Loucy (cell line): Measurements from ENCODE around the gene LAPTM5.

Experiments used
- H2AFZ ChIP-seq: fragments of 200-600 bp; sonication (generic); 2 replicates; pipeline ENCODE4 v1.6.0; 2016; ENCODE audit warnings: antibody characterized with exemption, mild to moderate bottlenecking, low read length, moderate library complexity
- H3F3A ChIP-seq: fragments of 200-600 bp; 2 replicates; pipeline ENCODE4 v1.6.0; 2016; ENCODE audit warnings: antibody characterized with exemption, low read depth, mild to moderate bottlenecking
- H3K27me3 ChIP-seq: fragments of 200-600 bp; sonication (generic); 2 replicates; pipeline ENCODE4 v1.6.1; 2014; ENCODE audit warnings: low read length, mild to moderate bottlenecking; ENCODE audit not compliant: insufficient read depth, poor library complexity, severe bottlenecking
- H3K36me3 ChIP-seq: fragments of 200-600 bp; sonication (generic); 2 replicates; pipeline ENCODE4 v1.6.1; 2016; ENCODE audit warnings: low read length; ENCODE audit not compliant: insufficient read depth
- H3K4me1 ChIP-seq: fragments of 200-600 bp; sonication (generic); 2 replicates; pipeline ENCODE4 v1.5.1; 2014; ENCODE audit warnings: low read length, mild to moderate bottlenecking; ENCODE audit not compliant: insufficient read depth, poor library complexity, severe bottlenecking
- H3K4me2 ChIP-seq: fragments of 200-600 bp; sonication (generic); 2 replicates; pipeline ENCODE4 v1.6.0; 2014; ENCODE audit warnings: antibody characterized with exemption, low read length, low read depth, mild to moderate bottlenecking; ENCODE audit not compliant: poor library complexity, severe bottlenecking
- H3K4me3 ChIP-seq: fragments of 200-600 bp; sonication (generic); 2 replicates; pipeline ENCODE4 v1.5.1; 2014; ENCODE audit warnings: low read length, mild to moderate bottlenecking, mixed read lengths; ENCODE audit not compliant: poor library complexity, severe bottlenecking
- H3K79me2 ChIP-seq: fragments of 200-600 bp; sonication (generic); 2 replicates; pipeline ENCODE4 v1.6.1; 2014; ENCODE audit warnings: low read length; ENCODE audit not compliant: insufficient read depth
- H3K9ac ChIP-seq: fragments of 200-600 bp; sonication (generic); 2 replicates; pipeline ENCODE4 v1.6.0; 2014; ENCODE audit warnings: mild to moderate bottlenecking, low read depth, low read length, moderate library complexity; ENCODE audit not compliant: poor library complexity, severe bottlenecking
- H3K9me2 ChIP-seq: fragments of 200-600 bp; sonication (generic); replicated peaks from 2 replicates; pipeline ENCODE4 v1.6.1; 2016; ENCODE audit warnings: low read depth, low read length, mixed read lengths
- H3K9me3 ChIP-seq: fragments of 200-600 bp; sonication (generic); 2 replicates; pipeline ENCODE4 v1.6.1; 2014; ENCODE audit warnings: mild to moderate bottlenecking, antibody characterized with exemption, low read length, low read depth; ENCODE audit not compliant: insufficient read depth
- H4K20me1 ChIP-seq: fragments of 200-600 bp; sonication (generic); 2 replicates; pipeline ENCODE4 v1.6.0; 2014; ENCODE audit warnings: antibody characterized with exemption, low read length, mild to moderate bottlenecking; ENCODE audit not compliant: insufficient read depth, poor library complexity, severe bottlenecking
- EZH2phosphoT487 ChIP-seq: fragments of 200-600 bp; IDR thresholded peaks from 2 replicates; pipeline ENCODE4 v1.6.1; 2018; ENCODE audit warnings: antibody characterized with exemption, mild to moderate bottlenecking, moderate library complexity, borderline replicate concordance
- TF ChIP-seq, protein P1 (sequence below): fragments of 200-600 bp; sonication (generic); conservative IDR thresholded peaks from 2 replicates; pipeline ENCODE4 v1.5.1; 2014; ENCODE audit warnings: mild to moderate bottlenecking, antibody characterized with exemption, low read length

The LAPTM5 gene

DNA sequence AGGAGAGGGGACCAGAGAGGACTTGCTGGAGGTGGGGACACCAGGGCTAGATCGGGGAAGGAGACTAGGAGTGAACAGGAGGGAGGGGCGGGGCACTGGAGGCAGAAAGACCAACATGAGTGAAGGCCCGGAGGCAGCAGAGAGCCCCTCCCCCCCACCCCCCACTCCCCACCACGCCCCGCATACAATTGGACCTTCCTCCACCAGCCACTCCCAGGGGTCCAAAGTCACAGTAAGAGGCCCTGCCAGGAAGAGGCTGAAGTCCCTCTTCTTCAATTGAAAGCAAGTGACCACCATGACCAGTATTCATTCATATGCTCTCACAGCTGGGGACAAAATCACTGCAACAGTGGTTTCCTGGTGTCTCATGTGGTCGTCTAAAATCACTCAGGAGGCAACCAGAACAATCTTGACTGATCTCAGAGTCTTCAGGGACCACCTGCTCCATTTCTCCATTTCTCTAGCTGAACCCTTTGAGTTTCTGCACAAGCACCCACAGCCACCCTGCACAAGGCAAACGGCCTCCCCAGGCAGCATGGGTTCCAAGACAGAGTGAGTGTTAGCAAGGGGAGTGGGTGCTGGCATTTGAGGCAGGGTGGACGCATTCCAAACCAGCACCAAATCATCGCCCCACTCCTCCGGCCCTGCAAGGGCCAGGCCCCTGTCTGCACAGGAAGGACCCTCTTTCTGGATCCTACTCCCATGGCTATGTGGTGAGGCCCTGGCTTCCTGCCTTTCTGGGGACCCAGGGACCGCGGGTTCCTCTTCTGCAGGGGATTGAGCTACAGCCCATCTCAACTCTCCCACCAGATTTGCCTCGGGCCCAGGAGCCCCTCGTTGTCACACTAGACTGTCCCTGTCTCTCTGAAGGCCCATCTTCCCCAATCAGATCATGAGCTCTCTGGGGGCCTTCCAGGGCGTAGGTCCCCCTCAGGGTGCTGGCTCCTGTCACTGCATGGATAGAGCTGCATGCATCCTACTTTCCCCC lies 17.0 kb downstream of the LAPTM5 start:
- peaks cover 25% of the 10 kb centered on the region for H3K4me1 ChIP-seq
- H3K36me3 ChIP-seq: peaks cover 71% of the 10 kb centered on the region; the same call in 1 of the 2 replicates
- H4K20me1 ChIP-seq: peaks cover 53% of the 10 kb centered on the region
- H3K4me2 ChIP-seq: no peak overlapping the region
- no peak overlapping the region for H3K4me3 ChIP-seq
- H2AFZ ChIP-seq: no peak overlapping the region
- H3K79me2 ChIP-seq: peaks cover 47% of the 10 kb centered on the region
- no peak overlapping the region for H3K9ac ChIP-seq
- no peaks in the 10 kb centered on the region for H3F3A ChIP-seq
- TF ChIP-seq, protein P1, sequence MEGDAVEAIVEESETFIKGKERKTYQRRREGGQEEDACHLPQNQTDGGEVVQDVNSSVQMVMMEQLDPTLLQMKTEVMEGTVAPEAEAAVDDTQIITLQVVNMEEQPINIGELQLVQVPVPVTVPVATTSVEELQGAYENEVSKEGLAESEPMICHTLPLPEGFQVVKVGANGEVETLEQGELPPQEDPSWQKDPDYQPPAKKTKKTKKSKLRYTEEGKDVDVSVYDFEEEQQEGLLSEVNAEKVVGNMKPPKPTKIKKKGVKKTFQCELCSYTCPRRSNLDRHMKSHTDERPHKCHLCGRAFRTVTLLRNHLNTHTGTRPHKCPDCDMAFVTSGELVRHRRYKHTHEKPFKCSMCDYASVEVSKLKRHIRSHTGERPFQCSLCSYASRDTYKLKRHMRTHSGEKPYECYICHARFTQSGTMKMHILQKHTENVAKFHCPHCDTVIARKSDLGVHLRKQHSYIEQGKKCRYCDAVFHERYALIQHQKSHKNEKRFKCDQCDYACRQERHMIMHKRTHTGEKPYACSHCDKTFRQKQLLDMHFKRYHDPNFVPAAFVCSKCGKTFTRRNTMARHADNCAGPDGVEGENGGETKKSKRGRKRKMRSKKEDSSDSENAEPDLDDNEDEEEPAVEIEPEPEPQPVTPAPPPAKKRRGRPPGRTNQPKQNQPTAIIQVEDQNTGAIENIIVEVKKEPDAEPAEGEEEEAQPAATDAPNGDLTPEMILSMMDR: no peak
- TF ChIP-seq EZH2phosphoT487: no peak
- no peaks in the 10 kb centered on the region for H3K9me3 ChIP-seq
- no peaks in the 10 kb centered on the region for H3K9me2 ChIP-seq
- H3K27me3 ChIP-seq: no peaks in the 10 kb centered on the region

- Histone ChIP-seq H3K79me2 (peaks cover 38% of the 10 kb centered on the region), H3K36me3 (peaks cover 80% of the 10 kb centered on the region; the same call in 1 of the 2 replicates), H3K27me3 (no peaks in the 10 kb centered on the region), H3K4me1 (peaks cover 16% of the 10 kb centered on the region), H3K9me3 (no peaks in the 10 kb centered on the region), H4K20me1 (peaks cover 44% of the 10 kb centered on the region), H3K9me2 (no peaks in the 10 kb centered on the region), H3K4me2 (no peak overlapping the region), H3K4me3 (no peak overlapping the region), H3F3A (no peaks in the 10 kb centered on the region), H2AFZ (no peak overlapping the region), H3K9ac (no peak overlapping the region)
- no peak for TF ChIP-seq EZH2phosphoT487
- TF ChIP-seq, protein P1: no peak
Observed at GRCh38 chr1:30739601-30740000, 18.0 kb downstream of the LAPTM5 start.

- H3K9ac ChIP-seq: no peak overlapping the region
Observed at GRCh38 chr1:30738715-30739559, 18.6 kb downstream of the LAPTM5 start.

More at GRCh38 chr1:30738715-30739559, 18.6 kb downstream of the LAPTM5 start:
- Histone ChIP-seq H3K36me3 (peaks cover 87% of the 10 kb centered on the region; the same call in 1 of the 2 replicates), H3K4me3 (no peak overlapping the region), H3K9me2 (no peaks in the 10 kb centered on the region), H4K20me1 (peaks cover 39% of the 10 kb centered on the region), H3K27me3 (no peaks in the 10 kb centered on the region), H3K4me2 (no peak overlapping the region), H2AFZ (no peak overlapping the region), H3K79me2 (peaks cover 31% of the 10 kb centered on the region), H3F3A (no peaks in the 10 kb centered on the region), H3K9me3 (no peaks in the 10 kb centered on the region), H3K4me1 (peaks cover 10% of the 10 kb centered on the region)
- TF ChIP-seq, protein P1: no peak
- no peak for TF ChIP-seq EZH2phosphoT487
